Measurements from ENCODE around the gene KDM4C.

KDM4C gene

GRCh38 chr9:6984941-6985578 is 227.3 kb downstream of the KDM4C start:
- H3K36me3 Mint-ChIP-seq (ENCODE audit: insufficient read depth) = peaks cover 58% of the 10 kb centered on the region

GRCh38 chr9:6986141-6986815 is 228.5 kb downstream of the KDM4C start:
- no peak overlapping the region for H3K27ac Mint-ChIP-seq
- H3K36me3 Mint-ChIP-seq (ENCODE audit: insufficient read depth) = peaks cover 64% of the 10 kb centered on the region

More at GRCh38 chr9:6984941-6985578, 227.3 kb downstream of the KDM4C start:
- no peaks in the 10 kb centered on the region for H3K9me3 Mint-ChIP-seq
- peaks cover 0 to 2% of the 10 kb centered on the region in 2 donors for H3K4me1 Mint-ChIP-seq (ENCODE audit: low read depth in 2 of 2)
- H3K27me3 Mint-ChIP-seq = no peaks in the 10 kb centered on the region
- H3K4me3 Mint-ChIP-seq = no peak overlapping the region
- ATAC-seq (replicated peaks) (no peak), DNase-seq (no peak)
- H3K27ac Mint-ChIP-seq = peak overlapping the region in 1 of 2 donors; percentile 4

GRCh38 chr9:6987381-6987780 is 229.6 kb downstream of the KDM4C start:
- Mint-ChIP-seq H3K36me3 (ENCODE audit: insufficient read depth) (peaks cover 69% of the 10 kb centered on the region), H3K9me3 (no peaks in the 10 kb centered on the region), H3K27me3 (no peaks in the 10 kb centered on the region), H3K4me1 (ENCODE audit: low read depth in 2 of 2) (peaks cover 0 to 2% of the 10 kb centered on the region in 2 donors), H3K4me3 (no peak overlapping the region), H3K27ac (no peak overlapping the region)
- DNase-seq (no peak), ATAC-seq (replicated peaks) (no peak)

More at GRCh38 chr9:6986141-6986815, 228.5 kb downstream of the KDM4C start:
- DNase-seq (no peak), ATAC-seq (replicated peaks) (no peak)
- H3K4me1 Mint-ChIP-seq (ENCODE audit: low read depth in 2 of 2) = peaks cover 0 to 2% of the 10 kb centered on the region in 2 donors
- no peaks in the 10 kb centered on the region for H3K27me3 Mint-ChIP-seq
- H3K4me3 Mint-ChIP-seq = no peak overlapping the region
- no peaks in the 10 kb centered on the region for H3K9me3 Mint-ChIP-seq

- no peak for DNase-seq
- no peaks in the 10 kb centered on the region for H3K27me3 Mint-ChIP-seq
- peaks cover 64% of the 10 kb centered on the region for H3K36me3 Mint-ChIP-seq (ENCODE audit: insufficient read depth)
- ATAC-seq (replicated peaks) = no peak
- peaks cover 2 to 4% of the 10 kb centered on the region in 2 donors for H3K4me1 Mint-ChIP-seq (ENCODE audit: low read depth in 2 of 2)
- no peak overlapping the region for H3K27ac Mint-ChIP-seq
- H3K9me3 Mint-ChIP-seq = no peaks in the 10 kb centered on the region
- no peak overlapping the region for H3K4me3 Mint-ChIP-seq
These were observed 233.6 kb downstream of the KDM4C start for GRCh38 chr9:6991418-6991817.

GRCh38 chr9:6996061-6996854 is 238.5 kb downstream of the KDM4C start:
- Mint-ChIP-seq H3K36me3 (ENCODE audit: insufficient read depth) (peaks cover 35% of the 10 kb centered on the region), H3K27me3 (no peaks in the 10 kb centered on the region), H3K4me1 (ENCODE audit: low read depth in 2 of 2) (peaks cover 0 to 8% of the 10 kb centered on the region in 2 donors), H3K27ac (peak overlapping the region in 1 of 2 donors; percentile 48), H3K4me3 (no peak overlapping the region), H3K9me3 (no peaks in the 10 kb centered on the region)
- DNase-seq (no peak), ATAC-seq (replicated peaks) (no peak)

- Mint-ChIP-seq H3K27me3 (no peaks in the 10 kb centered on the region), H3K4me3 (no peak overlapping the region), H3K27ac (peak overlapping the region in 1 of 2 donors; percentile 48), H3K36me3 (ENCODE audit: insufficient read depth) (peaks cover 27% of the 10 kb centered on the region), H3K4me1 (ENCODE audit: low read depth in 2 of 2) (peaks cover 0 to 8% of the 10 kb centered on the region in 2 donors), H3K9me3 (no peaks in the 10 kb centered on the region)
- ATAC-seq (replicated peaks) (no peak), DNase-seq (no peak)
These were observed 239.6 kb downstream of the KDM4C start for GRCh38 chr9:6997330-6997729.

- Mint-ChIP-seq H3K36me3 (ENCODE audit: insufficient read depth) (peaks cover 26% of the 10 kb centered on the region), H3K9me3 (no peaks in the 10 kb centered on the region), H3K27me3 (no peaks in the 10 kb centered on the region), H3K27ac (no peak overlapping the region), H3K4me3 (no peak overlapping the region), H3K4me1 (ENCODE audit: low read depth in 2 of 2) (peaks cover 0 to 4% of the 10 kb centered on the region in 2 donors)
- no peak for DNase-seq
- no peak for ATAC-seq (replicated peaks)
These were observed 242.0 kb downstream of the KDM4C start for GRCh38 chr9:6999794-7000193.

- Mint-ChIP-seq H3K36me3 (ENCODE audit: insufficient read depth) (peaks cover 14% of the 10 kb centered on the region), H3K27me3 (no peaks in the 10 kb centered on the region), H3K4me3 (no peak overlapping the region)
These were observed 243.8 kb downstream of the KDM4C start for GRCh38 chr9:7001571-7001970.

GRCh38 chr9:7003861-7004260 is 246.1 kb downstream of the KDM4C start:
- no peak for ATAC-seq (replicated peaks)
- Mint-ChIP-seq H3K27me3 (no peaks in the 10 kb centered on the region), H3K4me1 (ENCODE audit: low read depth in 2 of 2) (no peaks in the 10 kb centered on the region), H3K4me3 (no peak overlapping the region), H3K27ac (no peak overlapping the region), H3K9me3 (peaks cover 0 to 2% of the 10 kb centered on the region in 2 donors), H3K36me3 (ENCODE audit: insufficient read depth) (peaks cover 17% of the 10 kb centered on the region)
- DNase-seq = no peak

More at GRCh38 chr9:7001571-7001970, 243.8 kb downstream of the KDM4C start:
- Mint-ChIP-seq H3K9me3 (no peaks in the 10 kb centered on the region), H3K4me1 (ENCODE audit: low read depth in 2 of 2) (peaks cover 0 to 4% of the 10 kb centered on the region in 2 donors), H3K27ac (no peak overlapping the region)
- DNase-seq (no peak), ATAC-seq (replicated peaks) (no peak)

GRCh38 chr9:7006417-7006816 is 248.6 kb downstream of the KDM4C start:
- Mint-ChIP-seq H3K36me3 (ENCODE audit: insufficient read depth) (peaks cover 30% of the 10 kb centered on the region), H3K4me1 (ENCODE audit: low read depth in 2 of 2) (peaks cover 4 to 5% of the 10 kb centered on the region in 2 donors), H3K27ac (peak overlapping the region in 1 of 2 donors; percentile 3), H3K4me3 (no peak overlapping the region), H3K9me3 (peaks cover 0 to 2% of the 10 kb centered on the region in 2 donors), H3K27me3 (no peaks in the 10 kb centered on the region)
- DNase-seq (no peak), ATAC-seq (replicated peaks) (no peak)

GRCh38 chr9:7008411-7008810 is 250.6 kb downstream of the KDM4C start:
- no peak for ATAC-seq (replicated peaks)
- H3K36me3 Mint-ChIP-seq (ENCODE audit: insufficient read depth) = peaks cover 39% of the 10 kb centered on the region
- peaks cover 8 to 9% of the 10 kb centered on the region in 2 donors for H3K4me1 Mint-ChIP-seq (ENCODE audit: low read depth in 2 of 2)
- H3K4me3 Mint-ChIP-seq = no peak overlapping the region
- no peak overlapping the region for H3K27ac Mint-ChIP-seq
- H3K9me3 Mint-ChIP-seq = peaks cover 0 to 2% of the 10 kb centered on the region in 2 donors
- H3K27me3 Mint-ChIP-seq = no peaks in the 10 kb centered on the region
- no peak for DNase-seq

GRCh38 chr9:7009065-7009464 is 251.3 kb downstream of the KDM4C start:
- Mint-ChIP-seq H3K36me3 (ENCODE audit: insufficient read depth) (peaks cover 45% of the 10 kb centered on the region), H3K4me3 (no peak overlapping the region), H3K27ac (no peak overlapping the region), H3K4me1 (ENCODE audit: low read depth in 2 of 2) (peaks cover 8 to 9% of the 10 kb centered on the region in 2 donors), H3K9me3 (peaks cover 0 to 2% of the 10 kb centered on the region in 2 donors), H3K27me3 (no peaks in the 10 kb centered on the region)
- no peak for ATAC-seq (replicated peaks)
- no peak for DNase-seq

GRCh38 chr9:7011395-7012067 is 253.8 kb downstream of the KDM4C start:
- Mint-ChIP-seq H3K27ac (peak overlapping the region in 1 of 2 donors; percentile 51), H3K36me3 (ENCODE audit: insufficient read depth) (peaks cover 54% of the 10 kb centered on the region), H3K4me1 (ENCODE audit: low read depth in 2 of 2) (peaks cover 8 to 9% of the 10 kb centered on the region in 2 donors), H3K9me3 (peaks cover 0 to 2% of the 10 kb centered on the region in 2 donors), H3K27me3 (no peaks in the 10 kb centered on the region), H3K4me3 (no peak overlapping the region)
- ATAC-seq (replicated peaks) = peak; percentile 72
- DNase-seq = no peak

Measured in effector memory CD8-positive, alpha-beta T cell (primary cell).